Measurements from ENCODE around the gene MORN3. TPM values are rescaled to one million over a fixed set of nuclear protein-coding genes. Genes with fewer than 3 reads are reported as not detected.

Gene MORN3
- total RNA-seq, 1 experiment from 2014 or later, result 0.37 TPM

GRCh38 chr12:121712190-121712460 lies 42.7 kb upstream of the MORN3 start (continued):
- no peak for TF ChIP-seq TEAD1 (CRISPR knock-in tag; IDR thresholded peaks at IDR 0.05)
- no peak for TF ChIP-seq E2F4 (CRISPR knock-in tag; IDR thresholded peaks at IDR 0.05; ENCODE audit: borderline replicate concordance, low read depth)

- H3K27me3 Mint-ChIP-seq (ENCODE audit: low read depth), result no peaks in the 10 kb centered on the region
- POLR2A ChIA-PET, result interaction anchor here (0.6 to 1.9 kb wide), 5 partner anchors 82 to 101 kb away, joined by 3 to 11 read pairs (median 6); partner anchors contain the start of gene RHOF
Measured at GRCh38 chr12:121711361-121712189, 42.1 kb upstream of the MORN3 start.

GRCh38 chr12:121709478-121709961 lies 40.1 kb upstream of the MORN3 start:
- Mint-ChIP-seq H3K27ac (no peak overlapping the region), H3K27me3 (ENCODE audit: low read depth) (peaks cover 13% of the 10 kb centered on the region), H3K4me1 (peaks cover 11% of the 10 kb centered on the region), H3K36me3 (no peaks in the 10 kb centered on the region), H3K4me3 (no peak overlapping the region), H3K9me3 (peaks cover 7% of the 10 kb centered on the region)
- CTCF ChIA-PET, result interaction anchor here (1.2 kb wide), 1 partner anchor 85 kb away, joined by 3 read pairs; no protein-coding TSS in a partner anchor
- DNase-seq (ENCODE audit: low spot score), result no peak
- POLR2A ChIA-PET, result no interaction called here
- no peak for ATAC-seq
- no peak for TF ChIP-seq GTF2I (CRISPR knock-in tag; conservative IDR thresholded peaks at IDR 0.05)
- no peak for TF ChIP-seq ZMAT4 (CRISPR knock-in tag; IDR thresholded peaks at IDR 0.05)
- no peak for TF ChIP-seq GABPB1 (CRISPR knock-in tag; IDR thresholded peaks at IDR 0.05)
- no peak for TF ChIP-seq ZNF281 (CRISPR knock-in tag; IDR thresholded peaks at IDR 0.05)
- TF ChIP-seq ZNF263 (CRISPR knock-in tag; IDR thresholded peaks at IDR 0.05; ENCODE audit: low read depth), result no peak
- no peak for TF ChIP-seq E2F1 (CRISPR knock-in tag; IDR thresholded peaks at IDR 0.05)

More at GRCh38 chr12:121711361-121712189, 42.1 kb upstream of the MORN3 start:
- H3K36me3 Mint-ChIP-seq, result peaks cover 8% of the 10 kb centered on the region
- peaks cover 27% of the 10 kb centered on the region for H3K4me1 Mint-ChIP-seq
- no peaks in the 10 kb centered on the region for H3K9me3 Mint-ChIP-seq
- H3K27ac Mint-ChIP-seq, result peak overlapping the region; percentile 96
- CTCF ChIA-PET, result interaction anchor here (0.8 to 3.5 kb wide), 15 partner anchors 13 to 269 kb away, joined by 3 to 32 read pairs (median 5); partner anchors contain the start of gene RHOF
- no peak for DNase-seq (ENCODE audit: low spot score)
- TF ChIP-seq ZNF425 (CRISPR knock-in tag; conservative IDR thresholded peaks at IDR 0.05) (no peak), ZNF121 (CRISPR knock-in tag; IDR thresholded peaks at IDR 0.05) (no peak), FOXP4 (CRISPR knock-in tag; IDR thresholded peaks at IDR 0.05) (no peak), MXD4 (CRISPR knock-in tag; IDR thresholded peaks at IDR 0.05; ENCODE audit: borderline replicate concordance) (no peak), ERG (CRISPR knock-in tag; IDR thresholded peaks at IDR 0.05) (no peak), IRF2 (CRISPR knock-in tag; IDR thresholded peaks at IDR 0.05; ENCODE audit: borderline replicate concordance, low read depth) (no peak)
- peak; percentile 7; the same call in 1 of the 2 replicates for ATAC-seq
- peak overlapping the region; percentile 90 for H3K4me3 Mint-ChIP-seq

Data from WTC11 (cell line).